Prostate gland (tissue), 2 donors: ENCODE results near the gene COPS6.

Experiments used
- CTCF ChIP-seq, 4 experiments: fragments of 200-600 bp in 2 of 4; fragments of 450-650 bp in 2 of 4; sonication (generic) in 2 of 4; IDR thresholded peaks; 1 replicate in 3 of 4; 2 replicates in 1 of 4; pipeline ENCODE4 v1.5.1; 2016 to 2019; ENCODE audit warnings: antibody characterized with exemption in 4 of 4, mild to moderate bottlenecking in 2 of 4, moderate library complexity in 2 of 4
- POLR2A ChIP-seq: fragments of 450-650 bp; IDR thresholded peaks from one replicate; pipeline ENCODE4 v1.6.1; 2016; ENCODE audit warnings: antibody characterized with exemption, mild to moderate bottlenecking
- POLR2AphosphoS5 ChIP-seq: sonication (generic); formaldehyde crosslinking; IDR thresholded peaks from one replicate; pipeline ENCODE4 v1.6.1; 2017; ENCODE audit warnings: antibody characterized with exemption

GRCh38 chr7:100132697-100133151, 44.0 kb downstream of the COPS6 start:
- TF ChIP-seq CTCF (IDR thresholded peaks at IDR 0.05) (peak; percentile 37 to 85 (median 78)), POLR2AphosphoS5 (peak; percentile 20), POLR2A (no peak)
